GM18870 (cell line): ENCODE results near the gene KIR3DL1.
"Not testable (repeated sequence)": the region's sequence is repeated elsewhere in the genome, so short reads cannot be mapped to it uniquely, and the experiment has no call there.

Experiments
- ATAC-seq: cut with Tn5 transposase; IDR thresholded peaks from one replicate; pipeline ENCODE4 v1.9.1; 2021; ENCODE audit warnings: moderate library complexity; ENCODE audit not compliant: unreplicated experiment

Gene KIR3DL1

GRCh38 chr19:54816251-54816650, at the start of gene KIR3DL1:
TSS of gene KIR3DL1 (plus strand) at chr19:54816468.
- not testable (repeated sequence) for ATAC-seq

- ATAC-seq = not testable (repeated sequence)
Observed at GRCh38 chr19:54769646-54770045, 46.6 kb upstream of the KIR3DL1 start, which contains the start of gene KIR2DL1. TSS of gene KIR2DL1 (plus strand) at chr19:54769793. CDS start at chr19:54769851, 58 bp downstream.

GRCh38 chr19:54770511-54770910, 45.8 kb upstream of the KIR3DL1 start:
- ATAC-seq = not testable (repeated sequence)

- ATAC-seq = not testable (repeated sequence)
Observed at GRCh38 chr19:54771018-54771960, 45.0 kb upstream of the KIR3DL1 start.

- ATAC-seq = not testable (repeated sequence)
Observed at GRCh38 chr19:54772666-54773065, 43.6 kb upstream of the KIR3DL1 start.

- ATAC-seq = not testable (repeated sequence)
Observed at GRCh38 chr19:54775095-54775815, 41.0 kb upstream of the KIR3DL1 start.

- not testable (repeated sequence) for ATAC-seq
Observed at GRCh38 chr19:54775830-54776229, 40.4 kb upstream of the KIR3DL1 start.

- ATAC-seq = not testable (repeated sequence)
Observed at GRCh38 chr19:54777851-54778250, 38.4 kb upstream of the KIR3DL1 start.

GRCh38 chr19:54778896-54779295, 37.4 kb upstream of the KIR3DL1 start:
- not testable (repeated sequence) for ATAC-seq

GRCh38 chr19:54782916-54783315, 33.4 kb upstream of the KIR3DL1 start:
- ATAC-seq = not testable (repeated sequence)

- ATAC-seq = not testable (repeated sequence)
Observed at GRCh38 chr19:54786091-54786723, 30.1 kb upstream of the KIR3DL1 start.

GRCh38 chr19:54788154-54788553, 28.1 kb upstream of the KIR3DL1 start:
- ATAC-seq = not testable (repeated sequence)

GRCh38 chr19:54790711-54791110, 25.6 kb upstream of the KIR3DL1 start:
- ATAC-seq = no peak

GRCh38 chr19:54791476-54791875, 24.8 kb upstream of the KIR3DL1 start:
- no peak for ATAC-seq

GRCh38 chr19:54792814-54793213, 23.5 kb upstream of the KIR3DL1 start:
- no peak for ATAC-seq

GRCh38 chr19:54795758-54796157, 20.5 kb upstream of the KIR3DL1 start:
- no peak for ATAC-seq

- no peak for ATAC-seq
Observed at GRCh38 chr19:54803410-54803809, 12.9 kb upstream of the KIR3DL1 start, which contains the start of gene KIR2DL4. TSS of gene KIR2DL4 (plus strand) at chr19:54803610. CDS start at chr19:54803652, 42 bp downstream.

- ATAC-seq = no peak
Observed at GRCh38 chr19:54804101-54804500, 12.2 kb upstream of the KIR3DL1 start.

GRCh38 chr19:54804571-54804970, 11.7 kb upstream of the KIR3DL1 start:
- ATAC-seq = no peak

- no peak for ATAC-seq
Observed at GRCh38 chr19:54805665-54806515, 10.4 kb upstream of the KIR3DL1 start.
